Amniotic stem cell (primary cell): ENCODE data around the gene GINS2.
A peak's percentile ranks its signal among the peaks of the same experiment; 100 is the strongest.

ENCODE experiments used
- DNase-seq: peaks from one replicate; lab custom pipeline; 2025; lab: John Stamatoyannopoulos, UW

Gene GINS2

DNA sequence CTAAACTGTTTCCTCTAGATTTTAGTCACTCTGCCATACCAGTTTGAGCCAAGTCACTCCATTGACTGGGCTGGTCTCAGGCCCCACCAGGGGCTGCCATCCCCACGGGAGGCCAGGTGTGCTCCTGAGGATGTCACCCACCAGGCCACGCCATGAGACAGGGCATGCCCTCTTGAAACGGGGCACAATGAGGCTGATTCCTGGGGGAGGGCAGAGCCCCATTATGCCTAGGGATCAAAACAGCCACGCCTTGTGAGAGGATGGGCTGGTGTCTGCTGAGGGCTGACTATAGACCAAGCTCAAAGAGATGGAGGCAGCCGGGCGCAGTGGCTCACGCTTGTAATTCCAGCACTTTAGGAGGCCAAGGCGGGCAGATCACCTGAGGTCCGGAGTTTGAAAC, 21.5 kb downstream of the GINS2 start:
- DNase-seq: no peak

DNA sequence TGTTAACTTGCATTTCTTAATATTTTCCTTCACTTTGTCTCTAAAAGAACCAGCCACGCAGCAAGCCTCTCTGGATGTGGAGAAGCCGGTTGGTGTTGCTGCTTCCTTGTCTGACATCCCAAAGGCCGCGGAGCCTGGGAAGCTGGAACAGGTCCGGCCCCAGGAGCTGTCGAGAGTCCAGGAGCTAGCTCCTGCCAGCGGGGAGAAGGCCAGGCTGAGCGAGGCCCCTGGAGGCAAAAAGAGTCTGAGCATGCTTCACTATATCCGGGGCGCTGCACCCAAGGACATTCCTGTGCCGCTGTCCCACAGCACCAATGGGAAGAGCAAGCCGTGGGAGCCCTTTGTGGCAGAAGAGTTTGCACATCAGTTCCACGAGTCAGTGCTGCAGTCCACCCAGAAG, 22.8 kb downstream of the GINS2 start:
- DNase-seq: no peak

DNA sequence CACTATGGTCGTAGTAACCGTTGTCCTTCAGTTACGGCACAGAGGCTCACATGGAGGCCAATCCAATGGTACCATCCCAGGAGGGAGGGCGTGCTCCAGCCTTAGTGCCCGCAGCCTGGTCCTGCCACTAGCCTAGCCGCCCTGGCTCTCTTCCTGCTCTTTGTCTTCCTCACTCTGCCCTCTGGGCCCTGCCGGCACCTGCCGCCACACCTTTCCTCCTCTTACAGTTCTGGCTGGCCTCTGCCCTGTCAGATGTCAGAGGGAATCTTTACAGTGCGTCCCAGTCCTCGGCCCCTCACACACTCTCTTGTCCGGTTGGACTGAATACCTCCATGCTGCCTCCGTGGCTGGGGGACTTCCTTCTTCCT, 23.4 kb downstream of the GINS2 start:
- DNase-seq: no peak

DNA sequence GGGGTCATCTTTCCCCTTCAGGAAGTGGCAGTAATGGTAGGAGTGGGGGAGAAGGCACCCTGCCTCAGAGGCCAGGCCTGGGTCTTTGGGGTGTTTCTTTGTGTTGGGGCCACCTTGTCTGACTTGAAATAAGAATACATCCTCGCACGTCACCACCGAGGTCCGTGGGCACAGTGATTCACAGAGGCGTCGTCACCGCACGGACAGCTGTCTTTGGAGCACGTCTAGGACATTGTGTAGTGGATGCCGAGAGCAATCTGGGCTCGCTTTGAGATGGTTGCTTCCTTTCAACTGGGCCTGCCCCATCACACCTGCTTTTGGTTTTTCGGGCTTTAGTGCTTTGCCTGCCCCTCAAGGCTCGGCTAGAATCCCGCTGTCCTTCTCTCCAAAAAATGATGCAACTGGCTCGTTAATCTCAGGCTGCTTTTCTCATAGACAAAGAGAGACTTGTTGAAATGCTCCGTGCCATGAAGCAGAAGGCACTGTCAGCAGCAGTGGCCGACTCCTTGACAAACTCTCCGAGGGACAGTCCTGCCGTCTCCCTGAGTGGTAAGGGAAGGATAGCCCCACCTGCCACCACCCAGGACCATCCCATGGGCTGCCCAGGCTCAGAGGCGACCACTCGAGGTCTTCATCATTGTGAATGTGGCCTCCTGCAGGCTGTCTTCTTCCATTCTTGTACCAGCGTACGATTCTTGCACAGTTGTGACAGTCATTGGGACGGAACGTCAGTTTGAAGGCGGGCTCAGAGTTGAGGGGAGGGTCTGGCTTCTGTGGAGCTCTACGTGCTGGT, 24.0 kb downstream of the GINS2 start:
- DNase-seq: no peak

DNA sequence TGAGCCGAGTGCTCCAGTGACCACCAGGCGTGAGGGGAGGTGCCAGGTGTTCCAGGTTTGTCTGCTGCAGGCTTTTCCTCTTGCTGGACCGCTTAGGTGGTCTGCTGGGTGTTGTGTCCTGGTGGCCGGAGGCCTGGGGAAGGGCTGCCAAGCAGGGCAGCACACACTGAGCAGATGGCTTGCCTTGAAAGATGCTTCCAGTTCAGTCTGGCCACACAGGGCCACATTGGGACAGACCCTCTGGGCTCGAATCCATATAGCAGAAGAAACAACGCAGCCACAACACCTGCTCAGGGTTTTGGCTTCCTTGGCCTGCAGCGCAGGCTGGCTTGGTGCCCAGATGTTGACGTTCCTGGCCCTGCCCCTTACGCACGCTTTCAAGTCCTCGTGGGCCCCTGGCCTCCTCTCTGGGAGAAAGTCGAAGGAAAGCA, 24.8 kb downstream of the GINS2 start:
- no peak for DNase-seq

DNA sequence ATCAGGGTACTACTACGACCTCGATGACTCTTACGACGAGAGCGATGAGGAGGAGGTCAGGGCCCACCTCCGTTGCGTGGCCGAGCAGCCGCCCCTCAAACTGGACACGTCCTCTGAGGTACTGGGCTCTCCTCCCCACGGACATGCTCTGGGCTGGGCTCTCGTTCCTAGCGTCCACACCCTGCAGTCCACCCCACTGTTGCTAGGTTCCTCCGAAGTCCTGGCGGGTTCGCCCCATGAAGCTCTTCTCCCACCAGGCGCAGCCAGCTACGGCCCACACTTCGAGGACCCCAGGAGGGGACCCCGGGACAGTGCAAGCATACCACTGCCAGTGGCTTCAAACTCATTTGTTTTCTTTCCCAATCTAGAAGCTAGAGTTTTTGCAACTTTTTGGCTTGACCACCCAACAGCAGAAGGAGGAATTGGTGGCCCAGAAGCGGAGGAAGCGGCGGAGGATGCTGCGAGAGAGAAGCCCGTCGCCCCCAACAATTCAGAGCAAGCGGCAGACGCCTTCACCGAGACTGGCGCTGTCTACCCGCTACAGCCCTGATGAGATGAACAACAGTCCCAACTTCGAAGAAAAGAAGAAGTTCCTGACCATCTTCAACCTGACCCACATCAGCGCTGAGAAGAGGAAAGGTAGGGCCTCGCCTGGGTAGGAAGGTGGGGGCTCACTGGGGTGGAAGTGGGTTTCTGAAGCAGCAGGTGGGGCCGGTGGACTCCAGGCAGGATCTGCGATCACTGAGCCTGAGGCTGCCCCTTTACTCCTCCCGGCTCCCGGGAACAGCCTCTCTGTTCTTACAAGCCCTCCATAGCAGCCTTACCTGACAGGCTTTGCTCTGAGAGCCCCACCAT, 25.6 kb downstream of the GINS2 start:
- no peak for DNase-seq

DNA sequence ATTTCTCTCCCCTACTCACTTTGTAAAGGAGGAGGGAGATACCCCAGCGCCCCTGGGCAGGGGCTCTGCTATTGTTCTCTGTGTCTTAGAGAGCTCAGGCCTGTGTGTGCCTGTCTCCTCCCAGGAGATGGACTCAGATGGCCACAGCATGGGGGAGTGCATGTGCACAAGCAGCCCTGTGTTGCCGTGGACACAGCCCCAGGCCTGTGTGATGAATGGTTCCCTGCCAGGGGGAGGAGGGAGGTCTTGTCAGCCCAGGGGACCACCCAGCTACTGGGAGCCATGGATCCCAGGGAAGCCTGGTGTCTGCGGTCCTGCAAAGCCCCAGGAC, 26.3 kb downstream of the GINS2 start:
- no peak for DNase-seq

DNA sequence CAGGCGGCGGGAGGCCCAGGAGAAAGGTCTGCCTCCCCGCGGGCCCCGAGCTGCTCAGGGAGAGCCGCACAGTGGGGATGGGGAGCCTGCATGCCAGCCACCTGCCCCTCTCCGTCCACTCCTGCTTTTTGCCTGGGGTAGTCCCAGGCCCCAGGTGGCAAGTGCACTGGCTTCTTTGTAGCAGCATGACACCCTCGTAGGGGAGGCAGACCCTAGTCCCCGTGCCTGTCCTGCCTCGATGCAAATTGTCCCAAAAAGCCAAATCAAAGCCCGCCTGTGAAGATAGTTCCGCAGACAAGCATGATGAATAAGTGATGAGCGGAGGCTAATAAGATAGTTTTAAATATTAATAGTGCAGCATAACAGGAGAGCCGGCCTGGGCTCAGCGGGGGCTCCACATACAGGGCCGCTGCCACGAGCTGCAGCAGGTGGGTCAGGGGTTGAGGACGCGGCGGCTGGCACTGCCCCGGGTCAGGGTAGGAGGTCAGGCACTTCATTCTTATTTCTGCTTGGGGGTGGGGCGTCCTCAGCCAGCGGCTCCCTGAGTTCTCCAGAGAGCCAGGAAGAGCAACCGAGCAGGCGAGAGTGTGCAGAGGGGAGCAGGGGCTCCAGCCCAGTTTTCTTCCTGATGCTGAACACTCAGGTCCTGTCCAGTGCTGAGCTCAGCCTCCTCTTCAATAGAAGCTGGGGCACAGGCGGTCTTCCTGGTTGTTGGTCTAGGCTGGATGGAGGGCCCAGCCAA, 26.8 kb downstream of the GINS2 start:
- no peak for DNase-seq

DNA sequence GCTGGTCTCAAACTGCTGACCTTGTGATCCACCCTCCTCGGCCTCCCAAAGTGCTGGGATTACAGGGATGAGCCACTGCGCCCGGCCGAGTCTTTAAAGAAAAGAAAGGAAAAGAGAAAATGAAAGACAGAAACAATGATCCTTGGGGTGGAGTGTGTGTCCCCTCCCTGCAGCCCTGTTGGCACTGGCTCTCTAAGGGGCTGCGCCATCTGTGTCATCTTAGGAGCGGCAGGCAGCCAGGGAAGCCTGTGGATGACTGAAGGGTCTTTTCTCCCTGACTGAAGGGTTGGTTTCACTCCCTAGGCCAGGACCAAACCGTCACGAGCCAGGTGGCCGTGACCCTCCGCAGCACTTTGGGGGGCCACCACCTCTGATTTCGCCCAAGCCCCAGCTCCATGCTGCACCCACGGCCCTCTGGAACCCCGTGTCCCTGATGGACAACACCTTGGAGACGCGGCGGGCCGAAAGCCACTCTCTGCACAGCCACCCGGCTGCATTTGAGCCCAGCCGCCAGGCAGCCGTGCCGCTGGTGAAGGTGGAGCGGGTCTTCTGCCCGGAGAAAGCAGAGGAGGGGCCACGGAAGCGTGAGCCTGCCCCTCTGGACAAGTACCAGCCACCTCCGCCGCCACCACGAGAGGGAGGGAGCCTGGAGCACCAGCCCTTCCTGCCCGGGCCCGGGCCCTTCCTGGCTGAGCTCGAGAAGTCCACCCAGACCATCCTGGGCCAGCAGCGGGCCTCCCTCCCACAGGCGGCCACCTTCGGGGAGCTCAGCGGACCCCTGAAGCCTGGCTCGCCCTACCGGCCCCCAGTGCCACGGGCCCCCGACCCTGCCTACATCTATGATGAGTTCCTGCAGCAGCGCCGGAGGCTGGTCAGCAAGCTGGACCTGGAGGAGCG, 27.7 kb downstream of the GINS2 start:
- no peak for DNase-seq

DNA sequence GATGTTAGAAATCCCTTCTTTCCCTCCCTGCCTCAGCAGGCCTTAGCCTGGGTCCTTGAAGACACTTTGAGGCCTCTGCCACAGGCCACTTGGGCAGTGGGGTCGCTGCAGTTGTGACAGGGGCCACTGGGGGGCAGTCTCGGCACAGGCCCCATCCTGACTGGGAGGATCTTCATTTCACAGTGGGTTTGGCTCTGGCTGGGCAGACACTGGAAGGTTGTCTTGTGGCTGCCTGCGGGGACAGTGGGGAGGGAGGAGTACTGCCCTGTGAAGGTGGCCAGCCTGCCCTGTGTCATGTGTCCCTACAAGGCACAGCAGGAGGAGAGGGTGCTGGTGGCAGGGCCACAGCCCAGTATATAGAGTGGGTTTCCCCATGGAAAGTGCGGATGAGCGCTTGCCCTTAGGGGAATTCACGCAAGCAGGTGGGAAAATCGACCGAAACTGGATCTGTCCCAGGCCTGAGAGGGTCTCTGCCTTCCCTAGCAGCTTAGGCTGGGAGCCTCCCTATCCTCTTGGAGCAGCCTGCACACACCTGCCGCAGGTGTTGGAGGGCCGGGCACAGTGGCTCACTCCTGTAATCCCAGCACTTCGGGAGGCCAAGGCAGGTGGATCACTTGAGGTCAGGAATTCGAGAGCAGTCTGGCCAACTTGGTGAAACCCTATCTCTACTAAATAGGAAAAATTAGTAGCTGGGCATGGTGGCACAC, 28.8 kb downstream of the GINS2 start:
- DNase-seq: peak; percentile 4

DNA sequence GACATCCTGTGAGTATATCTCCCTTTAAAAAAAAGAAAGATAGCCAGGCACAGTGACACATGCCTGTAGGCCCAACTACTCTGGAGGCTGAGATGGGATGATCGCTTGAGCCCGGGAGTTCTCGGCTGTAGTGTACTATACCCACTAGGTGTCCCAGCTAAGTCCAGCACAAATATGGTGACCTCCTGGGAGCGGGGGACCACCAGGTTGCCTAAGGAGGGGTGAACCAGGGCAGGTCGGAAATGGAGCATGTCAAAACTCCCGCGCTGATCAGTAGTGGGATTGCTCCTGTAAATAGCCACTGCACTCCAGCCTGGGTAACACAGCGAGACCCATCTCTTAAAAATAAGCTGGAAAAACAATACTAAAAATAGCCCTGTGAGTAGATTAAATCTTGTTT, 29.4 kb downstream of the GINS2 start:
- no peak for DNase-seq

DNA sequence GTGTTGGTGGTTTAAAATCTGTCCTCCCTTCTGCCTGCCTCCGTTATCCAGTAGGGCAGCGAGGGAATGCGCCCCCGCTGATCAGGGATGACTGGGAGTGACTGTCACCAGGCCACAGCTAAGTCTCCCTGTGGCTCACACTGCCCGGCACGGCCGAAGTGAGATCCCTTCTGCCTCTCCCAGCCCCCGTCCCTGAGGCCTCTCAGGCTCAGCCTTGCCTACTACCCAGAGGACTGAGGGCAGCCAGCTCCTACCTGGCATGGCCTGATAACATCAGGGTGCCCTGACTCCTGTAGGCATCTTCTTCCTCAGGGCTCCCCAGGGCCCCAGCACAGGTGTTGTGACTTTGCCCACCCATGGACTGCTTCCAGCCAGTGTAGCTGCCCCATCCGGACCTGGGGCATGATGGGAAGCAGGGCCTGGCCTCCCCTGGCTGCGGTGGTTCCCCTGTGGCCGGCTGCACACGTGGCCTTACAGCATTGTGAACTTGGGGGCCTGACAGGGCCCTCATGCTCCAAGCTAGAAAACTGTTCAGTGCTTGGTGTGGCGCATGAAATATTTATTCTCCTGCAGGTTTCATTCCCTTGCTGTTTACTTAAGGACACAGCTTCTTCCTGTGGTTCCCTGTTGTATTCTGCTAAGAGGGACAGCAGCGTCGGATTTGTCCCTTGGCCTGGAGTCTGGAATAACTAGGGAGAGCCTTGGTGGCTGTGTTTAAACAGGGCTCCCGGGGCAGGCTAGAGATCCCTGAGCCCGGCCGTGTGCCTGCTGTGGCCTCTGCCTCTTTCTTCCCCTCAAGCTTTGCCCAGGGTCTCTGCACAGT, 30.0 kb downstream of the GINS2 start:
- no peak for DNase-seq

DNA sequence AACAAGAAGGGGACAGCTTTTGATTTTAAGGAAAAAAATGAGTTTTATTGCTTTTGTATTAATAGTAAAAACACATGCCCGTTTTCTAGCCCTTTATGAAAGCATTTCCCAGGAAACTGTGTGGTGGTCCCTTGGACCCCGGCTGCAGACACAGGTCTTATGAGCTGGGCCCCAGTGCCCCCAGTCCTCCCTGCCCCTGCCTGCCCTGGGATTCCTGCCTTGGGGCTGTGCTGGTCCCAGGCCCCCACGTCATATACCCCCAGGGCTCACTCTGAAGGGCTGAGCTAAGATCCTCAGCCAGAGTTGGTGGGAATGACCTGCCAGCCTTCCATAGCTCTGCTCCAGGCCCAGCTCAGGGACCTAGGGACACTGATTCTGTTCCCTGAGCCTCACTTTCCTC, 30.8 kb downstream of the GINS2 start:
- DNase-seq: no peak

DNA sequence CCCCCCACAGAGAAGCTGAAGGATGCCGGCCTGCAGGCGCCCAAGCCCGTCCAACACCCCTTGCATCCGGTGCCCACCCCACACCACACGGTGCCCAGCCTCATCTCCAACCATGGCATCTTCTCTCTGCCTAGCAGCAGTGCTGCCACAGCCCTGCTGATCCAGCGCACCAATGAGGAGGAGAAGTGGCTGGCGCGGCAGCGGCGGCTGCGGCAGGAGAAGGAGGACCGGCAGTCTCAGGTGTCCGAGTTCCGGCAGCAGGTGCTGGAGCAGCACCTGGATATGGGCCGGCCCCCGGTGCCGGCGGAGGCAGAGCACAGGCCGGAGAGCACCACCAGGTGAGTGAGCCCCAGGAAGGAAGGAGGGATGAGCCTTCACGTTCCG, 31.5 kb downstream of the GINS2 start:
- DNase-seq: no peak

DNA sequence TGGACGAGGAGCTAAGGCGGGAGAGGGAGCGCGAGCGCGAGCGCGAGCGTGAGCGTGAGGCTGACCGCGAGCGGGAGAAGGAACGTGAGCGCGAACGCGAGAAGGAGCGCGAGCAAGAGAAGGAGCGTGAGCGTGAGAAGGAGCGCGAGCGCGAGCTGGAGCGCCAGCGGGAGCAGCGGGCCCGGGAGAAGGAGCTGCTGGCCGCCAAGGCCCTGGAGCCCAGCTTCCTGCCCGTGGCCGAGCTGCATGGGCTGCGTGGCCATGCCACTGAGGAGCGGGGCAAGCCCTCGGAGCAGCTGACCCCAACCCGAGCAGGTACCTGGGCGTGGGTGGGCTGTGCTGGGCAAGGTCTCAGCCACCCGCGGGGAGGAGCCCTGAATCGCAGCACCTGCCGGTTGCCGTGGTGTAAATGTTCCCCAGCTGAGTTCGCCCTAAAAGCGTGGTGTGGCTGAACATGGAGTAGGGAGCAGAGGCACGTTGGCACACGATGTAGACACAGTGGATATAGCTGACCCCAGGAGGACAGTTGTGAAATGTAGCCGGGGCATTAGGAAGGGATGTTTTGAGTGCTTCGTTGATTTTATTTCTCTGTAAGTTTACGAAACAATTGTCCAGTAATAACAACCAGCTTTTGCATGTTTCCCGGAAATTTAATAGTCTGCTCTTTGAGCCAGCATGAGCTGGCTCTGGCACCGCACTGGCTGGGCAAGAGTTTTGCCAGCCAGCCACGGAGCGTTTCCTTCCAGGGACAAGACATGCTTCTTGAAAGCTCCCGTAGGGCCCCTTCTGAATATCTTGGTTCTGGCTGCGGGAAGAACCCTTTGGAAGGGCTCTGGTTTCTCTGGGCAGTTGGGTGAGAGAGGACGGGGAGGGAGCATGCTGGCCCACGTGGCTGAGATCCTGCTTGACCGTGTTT, 32.1 kb downstream of the GINS2 start:
- DNase-seq: no peak

DNA sequence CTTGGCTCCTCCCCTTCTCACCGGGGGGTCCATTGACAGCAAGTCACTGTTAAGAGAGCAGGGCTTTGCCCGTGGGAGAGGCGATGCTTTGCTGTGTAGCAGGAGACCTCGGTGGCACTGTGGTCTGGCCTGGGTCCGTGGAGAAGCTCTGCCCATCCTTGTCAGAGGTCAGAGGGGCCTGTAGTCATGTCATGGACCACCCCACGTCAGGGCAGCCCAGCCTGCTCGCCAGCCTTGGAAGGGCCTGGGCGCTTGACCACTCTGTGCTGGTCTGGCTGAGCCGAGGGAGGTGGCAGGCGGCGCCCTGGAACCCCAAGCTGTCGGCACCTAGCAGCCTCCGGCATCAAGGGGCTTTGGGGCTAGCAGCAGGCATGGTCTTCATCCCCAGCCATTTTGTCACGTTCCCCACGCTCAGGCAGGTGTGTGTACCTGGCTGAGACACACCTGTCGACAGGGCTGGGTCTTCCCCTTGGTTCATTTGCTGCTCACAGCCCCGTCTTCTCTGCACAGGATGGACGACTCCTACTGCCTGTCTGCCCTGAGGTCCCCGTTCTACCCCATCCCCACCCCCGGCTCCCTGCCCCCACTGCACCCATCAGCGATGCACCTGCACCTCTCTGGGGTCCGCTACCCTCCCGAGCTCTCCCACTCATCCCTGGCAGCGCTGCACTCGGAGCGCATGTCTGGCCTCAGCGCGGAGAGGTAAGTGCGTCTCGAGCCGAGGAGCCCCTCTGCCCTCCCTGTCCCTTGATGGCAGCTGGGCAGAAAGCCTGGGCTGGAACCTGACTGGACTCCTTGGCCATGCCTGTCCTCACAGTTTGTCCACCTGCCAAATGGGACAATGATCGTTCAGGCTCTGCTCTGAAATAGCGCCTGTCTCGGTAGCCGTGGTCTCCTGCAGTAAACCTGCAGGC, 33.3 kb downstream of the GINS2 start:
- DNase-seq: no peak

DNA sequence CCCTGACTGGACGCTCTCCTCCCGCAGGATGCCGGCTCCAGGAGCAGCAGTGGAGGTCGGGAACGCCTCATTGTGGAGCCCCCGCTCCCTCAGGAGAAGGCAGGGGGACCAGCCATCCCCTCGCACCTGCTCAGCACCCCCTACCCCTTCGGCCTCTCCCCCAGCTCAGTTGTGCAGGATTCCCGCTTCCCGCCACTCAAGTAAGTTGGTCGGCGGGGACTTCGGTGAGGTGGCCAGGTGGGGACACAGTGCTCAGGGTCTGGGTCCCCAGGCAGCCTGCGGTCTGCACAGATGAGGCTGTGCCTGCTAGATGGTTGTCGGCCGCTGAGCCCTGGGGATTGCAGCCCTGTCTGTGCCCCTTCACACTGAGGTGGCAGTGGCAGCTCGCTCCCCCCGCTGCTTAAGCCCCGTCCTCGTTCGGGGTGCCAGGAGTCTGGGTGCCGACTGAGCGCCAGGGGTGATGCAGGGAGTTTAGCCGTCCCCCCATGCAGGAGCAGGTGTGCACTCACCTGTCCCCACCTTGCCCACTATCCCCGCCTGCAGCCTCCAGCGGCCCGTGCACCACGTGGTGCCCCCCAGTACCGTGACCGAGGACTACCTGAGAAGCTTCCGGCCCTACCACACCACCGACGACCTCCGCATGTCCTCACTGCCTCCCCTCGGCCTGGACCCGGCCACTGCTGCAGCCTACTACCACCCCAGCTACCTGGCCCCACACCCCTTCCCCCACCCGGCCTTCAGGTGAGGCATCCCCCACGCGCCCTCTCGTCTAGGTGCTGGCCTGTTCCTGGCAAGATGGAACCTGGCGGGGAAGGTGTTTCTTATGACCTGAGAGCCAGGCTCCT, 34.3 kb downstream of the GINS2 start:
- no peak for DNase-seq
